Psoas muscle (tissue), 8 donors: ENCODE measurements around the gene PCSK5. TPM values are rescaled to one million over a fixed set of nuclear protein-coding genes. Genes with fewer than 3 reads are reported as not detected.

Source experiments
- ATAC-seq, 4 donors: fragments of 200-7000 bp; cut with Tn5 transposase; one replicate each; pipeline ENCODE4 v1.9.1; 2020; ENCODE audit warnings: moderate library complexity in 3 of 4, mild to moderate bottlenecking in 2 of 4
- DNase-seq, 2 donors: peaks; one replicate each; pipeline ENCODE4 v3.0.0-alpha.2; 2020
- H3K27ac ChIP-seq: fragments of 200-600 bp; one replicate; pipeline ENCODE4 v1.8.0; 2022
- H3K27me3 ChIP-seq, 3 donors: fragments of 200-600 bp in 1 of 3; one replicate each; pipeline versions ENCODE4 v1.6.1 to v1.8.0; 2013 to 2022; ENCODE audit warnings: low read length in 2 of 3, mild to moderate bottlenecking in 2 of 3, moderate library complexity in 1 of 3; ENCODE audit not compliant: insufficient read depth in 3 of 3
- H3K36me3 ChIP-seq, 2 donors: fragments of 200-600 bp in 1 of 2; one replicate each; pipeline versions ENCODE4 v1.6.1 to v1.8.0; 2013 to 2022; ENCODE audit warnings: low read depth in 1 of 2, mild to moderate bottlenecking in 1 of 2, moderate library complexity in 1 of 2; ENCODE audit not compliant: insufficient read depth in 1 of 2
- H3K4me1 ChIP-seq: fragments of 200-600 bp; one replicate; pipeline ENCODE4 v1.8.0; 2022
- H3K4me3 ChIP-seq: fragments of 200-600 bp; one replicate; pipeline ENCODE4 v1.8.0; 2022; ENCODE audit warnings: mild to moderate bottlenecking
- H3K9me3 ChIP-seq: fragments of 200-600 bp; one replicate; pipeline ENCODE4 v1.8.0; 2022
- WGBS, 3 donors: extraction: QIAGEN DNeasy Blood & Tissue Kit; methylation state at CpG; one replicate each; pipeline versions ENCODE4 v1.1.6 to v1.1.7; 2013; 5-methylcytosine and 5-hydroxymethylcytosine counted together
- intact Hi-C, 2 donors: fragments of 100-400 bp; cut with DNase I; formaldehyde crosslinking; loops; one replicate each; pipeline versions ENCODE4 v1.11.0 to v1.14.2; 2022
- polyA plus RNA-seq, 3 donors: library from polyadenylated mRNA; stranded (reverse); fragments of 200-250 nt; gene quantifications; one replicate each; pipeline ENCODE4 v1.2.3, GENCODE V29; 2013
- total RNA-seq, 4 donors: library from RNA; stranded (reverse); fragmentation: NEBNext Ultra II Directional in 2 of 4; extraction: Animal tissue kit (Norgen Biotek cat#: 25700) in 2 of 4; gene quantifications; one replicate each; pipeline versions ENCODE4 v1.2.1 to v1.2.4, GENCODE V29; 2021 to 2023
- TF ChIP-seq, protein P1 (sequence below): fragments of 200-600 bp; IDR thresholded peaks from one replicate; pipeline ENCODE4 v1.8.0; 2022; ENCODE audit warnings: antibody characterized with exemption
- donor health status: healthy with polysubstance abuse.
- donor health status: DM: no; HTN: no; CAD: no; lungs with moderate emphysema.
- donor health status: Bipolar disorder and iron deficiency.
- donor health status: healthy.
- donor health status: DM: yes; HTN: yes; CAD: no.
- donor health status: DM: no; HTN: no; CAD: no.
- donor health status: DM: no; HTN: no; CAD: no.
- donor health status: DM: yes; HTN: yes; CAD: no.

PCSK5 gene
- total and polyA plus RNA-seq, 7 donors, result 0.75 to 4.4 (median 2.3) TPM

- Histone ChIP-seq H3K4me3 (no peak overlapping the region), H3K4me1 (no peaks in the 10 kb centered on the region), H3K9me3 (no peaks in the 10 kb centered on the region), H3K27me3 (peaks cover 0 to 3% (median 0%) of the 10 kb centered on the region in 3 donors), H3K27ac (no peak overlapping the region), H3K36me3 (no peaks in the 10 kb centered on the region)
- WGBS, 3 donors, result 85 to 89% (median 86%) methylated on average over 3 of the region's 3 CpGs
- DNase-seq, result no peak
- TF ChIP-seq, protein P1, sequence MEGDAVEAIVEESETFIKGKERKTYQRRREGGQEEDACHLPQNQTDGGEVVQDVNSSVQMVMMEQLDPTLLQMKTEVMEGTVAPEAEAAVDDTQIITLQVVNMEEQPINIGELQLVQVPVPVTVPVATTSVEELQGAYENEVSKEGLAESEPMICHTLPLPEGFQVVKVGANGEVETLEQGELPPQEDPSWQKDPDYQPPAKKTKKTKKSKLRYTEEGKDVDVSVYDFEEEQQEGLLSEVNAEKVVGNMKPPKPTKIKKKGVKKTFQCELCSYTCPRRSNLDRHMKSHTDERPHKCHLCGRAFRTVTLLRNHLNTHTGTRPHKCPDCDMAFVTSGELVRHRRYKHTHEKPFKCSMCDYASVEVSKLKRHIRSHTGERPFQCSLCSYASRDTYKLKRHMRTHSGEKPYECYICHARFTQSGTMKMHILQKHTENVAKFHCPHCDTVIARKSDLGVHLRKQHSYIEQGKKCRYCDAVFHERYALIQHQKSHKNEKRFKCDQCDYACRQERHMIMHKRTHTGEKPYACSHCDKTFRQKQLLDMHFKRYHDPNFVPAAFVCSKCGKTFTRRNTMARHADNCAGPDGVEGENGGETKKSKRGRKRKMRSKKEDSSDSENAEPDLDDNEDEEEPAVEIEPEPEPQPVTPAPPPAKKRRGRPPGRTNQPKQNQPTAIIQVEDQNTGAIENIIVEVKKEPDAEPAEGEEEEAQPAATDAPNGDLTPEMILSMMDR, result no peak
- no peak for ATAC-seq
- intact Hi-C loops, result no loop called here
Observed at GRCh38 chr9:76213751-76214150, 323.3 kb downstream of the PCSK5 start.

DNA sequence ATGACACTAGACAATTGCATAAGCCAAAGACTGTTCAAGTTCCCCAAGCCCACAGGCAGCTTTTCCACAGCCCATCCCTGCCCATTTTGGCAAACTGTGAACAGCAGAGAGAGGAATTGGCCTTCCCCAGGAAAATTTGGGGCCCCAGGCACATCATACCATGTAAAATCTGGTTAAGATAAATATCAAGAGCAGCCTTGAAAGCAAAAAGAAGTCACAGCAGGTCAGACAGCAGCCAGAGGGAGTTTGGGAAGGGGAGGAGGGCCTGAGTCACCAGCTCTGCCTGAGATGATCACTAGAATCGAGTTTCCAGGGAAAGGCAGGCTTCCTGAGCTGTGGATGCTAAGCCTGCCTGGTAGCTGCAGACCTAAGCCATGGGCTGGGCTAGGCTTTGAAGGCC is 324.6 kb downstream of the PCSK5 start:
- no peaks in the 10 kb centered on the region for H3K4me1 ChIP-seq
- WGBS, 3 donors, result 20 to 42% (median 41%) methylated on average over 1 of the region's 1 CpG
- TF ChIP-seq, protein P1, result no peak
- intact Hi-C loops, result no loop called here
- H3K27me3 ChIP-seq, result peaks cover 0 to 3% (median 0%) of the 10 kb centered on the region in 3 donors
- no peaks in the 10 kb centered on the region for H3K36me3 ChIP-seq
- no peak overlapping the region for H3K27ac ChIP-seq
- DNase-seq, result no peak
- ATAC-seq, result no peak
- H3K9me3 ChIP-seq, result no peaks in the 10 kb centered on the region
- no peak overlapping the region for H3K4me3 ChIP-seq

DNA sequence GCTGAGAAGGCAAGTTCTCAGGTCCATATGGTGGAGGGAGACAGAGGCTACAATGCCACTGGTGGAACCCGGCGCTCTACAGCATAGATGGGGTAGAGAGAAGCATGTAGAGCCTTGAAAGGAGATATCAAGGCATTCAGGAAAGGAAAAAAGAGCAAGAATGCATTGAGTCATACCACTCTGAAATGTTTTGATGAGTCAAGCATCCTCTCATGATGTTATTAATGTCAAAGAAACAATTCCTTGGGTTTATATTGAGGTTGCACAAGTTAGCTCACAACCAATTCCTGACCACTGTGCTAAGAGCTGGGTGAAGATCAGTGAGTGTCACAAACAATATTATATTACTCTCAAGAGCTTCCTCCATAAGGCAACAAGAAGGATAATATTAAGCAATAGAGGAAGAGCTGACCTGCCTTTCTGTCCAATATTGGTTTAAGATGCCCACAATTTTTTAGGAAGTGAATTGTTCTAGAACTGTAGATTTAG is 325.7 kb downstream of the PCSK5 start:
- intact Hi-C loops, result no loop called here

GRCh38 chr9:76218117-76218885 is 327.8 kb downstream of the PCSK5 start:
- Histone ChIP-seq H3K4me3 (no peak overlapping the region), H3K27ac (no peak overlapping the region), H3K27me3 (peaks cover 0 to 3% (median 0%) of the 10 kb centered on the region in 3 donors), H3K4me1 (no peaks in the 10 kb centered on the region), H3K36me3 (no peaks in the 10 kb centered on the region), H3K9me3 (no peaks in the 10 kb centered on the region)
- DNase-seq (no peak), ATAC-seq (no peak)
- 33 to 49% (median 36%) methylated on average over 9 of the region's 9 CpGs for WGBS, 3 donors
- TF ChIP-seq, protein P1, result no peak
- intact Hi-C loops, result no loop called here

More for the DNA sequence above, 325.7 kb downstream of the PCSK5 start:
- H3K4me3 ChIP-seq, result no peak overlapping the region
- no peaks in the 10 kb centered on the region for H3K36me3 ChIP-seq
- TF ChIP-seq, protein P1, result no peak
- DNase-seq (no peak), ATAC-seq (peak; percentile 21 to 70 (median 45))
- no peaks in the 10 kb centered on the region for H3K4me1 ChIP-seq
- no peak overlapping the region for H3K27ac ChIP-seq
- WGBS, 3 donors, result 97 to 98% (median 97%) methylated on average over 2 of the region's 2 CpGs
- H3K27me3 ChIP-seq, result peaks cover 0 to 3% (median 0%) of the 10 kb centered on the region in 3 donors
- no peaks in the 10 kb centered on the region for H3K9me3 ChIP-seq
